Endothelial cell of umbilical vein (primary cell): ENCODE measurements around the gene SHOC2.

Experiments used
- CTCF ChIP-seq, 2 donors: IDR thresholded peaks; 1 replicate in 1 of 2; 2 replicates in 1 of 2; pipeline ENCODE4 v1.5.1; 2011; ENCODE audit warnings: low read length in 2 of 2, mild to moderate bottlenecking in 2 of 2, moderate library complexity in 2 of 2, control low read depth in 1 of 2, inconsistent platforms in 1 of 2, low read depth in 1 of 2; ENCODE audit not compliant: insufficient read depth in 1 of 2; ENCODE audit errors: extremely low read depth in 1 of 2
- EZH2 ChIP-seq: IDR thresholded peaks from 2 replicates; pipeline ENCODE4 v1.6.1; 2012; ENCODE audit warnings: borderline replicate concordance, low read depth, mild to moderate bottlenecking, moderate library complexity, low read length, inconsistent platforms; ENCODE audit not compliant: severe bottlenecking

GRCh38 chr10:110966146-110966545 lies 46.7 kb downstream of the SHOC2 start:
- TF ChIP-seq EZH2 (no peak), CTCF (IDR thresholded peaks at IDR 0.05; ENCODE audit: extremely low read depth in 1 of 2, insufficient read depth in 1 of 2, low read depth in 1 of 2, low read length in 2 of 2) (no peak)
